ENCODE measurements around the gene FBXO39. TPM values are rescaled to one million over a fixed set of nuclear protein-coding genes. Genes with fewer than 3 reads are reported as not detected.
"Not testable (repeated sequence)": the region's sequence is repeated elsewhere in the genome, so short reads cannot be mapped to it uniquely, and the experiment has no call there.

The FBXO39 gene
- total RNA-seq, 1 donor from 2014 or later: 0.26 TPM

GRCh38 chr17:6797718-6798351, 21.8 kb downstream of the FBXO39 start:
- Mint-ChIP-seq H3K36me3 (ENCODE audit: low read depth) (no peaks in the 10 kb centered on the region), H3K27ac (no peak overlapping the region), H3K27me3 (peaks cover 6% of the 10 kb centered on the region), H3K9me3 (no peaks in the 10 kb centered on the region), H3K4me3 (no peak overlapping the region), H3K4me1 (peaks cover 6% of the 10 kb centered on the region)
- intact Hi-C loops (cut with micrococcal nuclease): no loop called here
- no peak for DNase-seq

GRCh38 chr17:6799738-6800137, 23.7 kb downstream of the FBXO39 start:
- Mint-ChIP-seq H3K4me3 (no peak overlapping the region), H3K27ac (no peak overlapping the region), H3K27me3 (peaks cover 6% of the 10 kb centered on the region), H3K36me3 (ENCODE audit: low read depth) (no peaks in the 10 kb centered on the region), H3K9me3 (no peaks in the 10 kb centered on the region), H3K4me1 (no peaks in the 10 kb centered on the region)
- DNase-seq: no peak
- intact Hi-C loops (cut with micrococcal nuclease): no loop called here

GRCh38 chr17:6800422-6801027, 24.5 kb downstream of the FBXO39 start:
- Mint-ChIP-seq H3K4me3 (no peak overlapping the region), H3K36me3 (ENCODE audit: low read depth) (no peaks in the 10 kb centered on the region), H3K27ac (no peak overlapping the region), H3K27me3 (peaks cover 14% of the 10 kb centered on the region), H3K9me3 (no peaks in the 10 kb centered on the region), H3K4me1 (no peaks in the 10 kb centered on the region)
- no peak for DNase-seq
- intact Hi-C loops (cut with micrococcal nuclease): no loop called here

GRCh38 chr17:6811510-6811909, 35.5 kb downstream of the FBXO39 start:
- Mint-ChIP-seq H3K27me3 (peaks cover 9% of the 10 kb centered on the region), H3K4me3 (no peak overlapping the region), H3K9me3 (no peaks in the 10 kb centered on the region), H3K4me1 (no peaks in the 10 kb centered on the region), H3K36me3 (ENCODE audit: low read depth) (no peaks in the 10 kb centered on the region), H3K27ac (no peak overlapping the region)
- DNase-seq: no peak
- intact Hi-C loops (cut with micrococcal nuclease): no loop called here

GRCh38 chr17:6812295-6812694, 36.3 kb downstream of the FBXO39 start:
- no peaks in the 10 kb centered on the region for H3K4me1 Mint-ChIP-seq
- no peak for DNase-seq
- no peak overlapping the region for H3K27ac Mint-ChIP-seq
- H3K9me3 Mint-ChIP-seq: no peaks in the 10 kb centered on the region
- no peak overlapping the region for H3K4me3 Mint-ChIP-seq
- no peaks in the 10 kb centered on the region for H3K36me3 Mint-ChIP-seq (ENCODE audit: low read depth)
- intact Hi-C loops (cut with micrococcal nuclease): no loop called here
- peaks cover 9% of the 10 kb centered on the region for H3K27me3 Mint-ChIP-seq

GRCh38 chr17:6815775-6816174, 39.8 kb downstream of the FBXO39 start:
- intact Hi-C loops (cut with micrococcal nuclease): no loop called here
- DNase-seq: no peak
- no peaks in the 10 kb centered on the region for H3K36me3 Mint-ChIP-seq (ENCODE audit: low read depth)
- no peaks in the 10 kb centered on the region for H3K9me3 Mint-ChIP-seq
- no peak overlapping the region for H3K27ac Mint-ChIP-seq
- H3K27me3 Mint-ChIP-seq: peaks cover 7% of the 10 kb centered on the region
- no peak overlapping the region for H3K4me3 Mint-ChIP-seq
- H3K4me1 Mint-ChIP-seq: no peaks in the 10 kb centered on the region

GRCh38 chr17:6816368-6816767, 40.4 kb downstream of the FBXO39 start:
- H3K27ac Mint-ChIP-seq; H3K4me3 Mint-ChIP-seq; DNase-seq; H3K4me1 Mint-ChIP-seq; H3K36me3 Mint-ChIP-seq (ENCODE audit: low read depth); H3K9me3 Mint-ChIP-seq; intact Hi-C loops (cut with micrococcal nuclease): not testable (repeated sequence)
- peaks cover 10% of the 10 kb centered on the region for H3K27me3 Mint-ChIP-seq

GRCh38 chr17:6818938-6819337, 42.9 kb downstream of the FBXO39 start:
- no peak overlapping the region for H3K4me3 Mint-ChIP-seq
- peaks cover 20% of the 10 kb centered on the region for H3K27me3 Mint-ChIP-seq
- H3K4me1 Mint-ChIP-seq: no peaks in the 10 kb centered on the region

GRCh38 chr17:6823011-6823442, 47.0 kb downstream of the FBXO39 start:
- no peaks in the 10 kb centered on the region for H3K9me3 Mint-ChIP-seq
- H3K27ac Mint-ChIP-seq: no peak overlapping the region
- no peak overlapping the region for H3K4me3 Mint-ChIP-seq
- H3K27me3 Mint-ChIP-seq: peaks cover 34% of the 10 kb centered on the region
- intact Hi-C loops (cut with micrococcal nuclease): no loop called here
- no peaks in the 10 kb centered on the region for H3K36me3 Mint-ChIP-seq (ENCODE audit: low read depth)
- no peak for DNase-seq
- no peaks in the 10 kb centered on the region for H3K4me1 Mint-ChIP-seq

More at GRCh38 chr17:6818938-6819337, 42.9 kb downstream of the FBXO39 start:
- Mint-ChIP-seq H3K27ac (no peak overlapping the region), H3K36me3 (ENCODE audit: low read depth) (no peaks in the 10 kb centered on the region), H3K9me3 (no peaks in the 10 kb centered on the region)
- intact Hi-C loops (cut with micrococcal nuclease): no loop called here
- no peak for DNase-seq

- H3K27me3 Mint-ChIP-seq: peaks cover 58% of the 10 kb centered on the region
- H3K4me3 Mint-ChIP-seq: no peak overlapping the region
- no peak for DNase-seq
- peaks cover 9% of the 10 kb centered on the region for H3K4me1 Mint-ChIP-seq
- no peaks in the 10 kb centered on the region for H3K9me3 Mint-ChIP-seq
- no peak overlapping the region for H3K27ac Mint-ChIP-seq
- H3K36me3 Mint-ChIP-seq (ENCODE audit: low read depth): no peaks in the 10 kb centered on the region
- intact Hi-C loops (cut with micrococcal nuclease): loop anchor here (5.0 kb wide), 1 partner anchor 163 kb away; no protein-coding TSS in a partner anchor
Observed at GRCh38 chr17:6830383-6830986, 54.5 kb downstream of the FBXO39 start.

GRCh38 chr17:6831661-6832263, 55.7 kb downstream of the FBXO39 start, which contains the start of gene TEKT1:
TSS of gene TEKT1 (minus strand) at chr17:6831729. CDS start at chr17:6830376, 1,353 bp downstream.
- H3K27me3 Mint-ChIP-seq: peaks cover 63% of the 10 kb centered on the region
- peaks cover 9% of the 10 kb centered on the region for H3K4me1 Mint-ChIP-seq
- H3K27ac Mint-ChIP-seq: no peak within 1 kb of the TSS
- H3K36me3 Mint-ChIP-seq (ENCODE audit: low read depth): no peaks in the 10 kb centered on the region
- peak within 1 kb of the TSS; percentile 81 for H3K4me3 Mint-ChIP-seq
- H3K9me3 Mint-ChIP-seq: no peaks in the 10 kb centered on the region
- peak; percentile 93 for DNase-seq
- intact Hi-C loops (cut with micrococcal nuclease): loop anchor here (5.0 kb wide), 1 partner anchor 164 kb away; no protein-coding TSS in a partner anchor
